ENCODE measurements around the gene SLC22A16.

GRCh38 chr6:110482774-110483400 lies 6.5 kb upstream of the SLC22A16 start:
- TF ChIP-seq CTCF (IDR thresholded peaks at IDR 0.05) (no peak), POLR2AphosphoS5 (IDR thresholded peaks at IDR 0.05; ENCODE audit: insufficient read depth in 1 of 2, low read depth in 1 of 2) (no peak), POLR2A (IDR thresholded peaks at IDR 0.05) (no peak)
